ENCODE measurements around the gene CHERP. TPM values are rescaled to one million over a fixed set of nuclear protein-coding genes. Genes with fewer than 3 reads are reported as not detected.

The CHERP gene
- total RNA-seq, 1 experiment from 2014 or later, result 52.9 TPM

DNA sequence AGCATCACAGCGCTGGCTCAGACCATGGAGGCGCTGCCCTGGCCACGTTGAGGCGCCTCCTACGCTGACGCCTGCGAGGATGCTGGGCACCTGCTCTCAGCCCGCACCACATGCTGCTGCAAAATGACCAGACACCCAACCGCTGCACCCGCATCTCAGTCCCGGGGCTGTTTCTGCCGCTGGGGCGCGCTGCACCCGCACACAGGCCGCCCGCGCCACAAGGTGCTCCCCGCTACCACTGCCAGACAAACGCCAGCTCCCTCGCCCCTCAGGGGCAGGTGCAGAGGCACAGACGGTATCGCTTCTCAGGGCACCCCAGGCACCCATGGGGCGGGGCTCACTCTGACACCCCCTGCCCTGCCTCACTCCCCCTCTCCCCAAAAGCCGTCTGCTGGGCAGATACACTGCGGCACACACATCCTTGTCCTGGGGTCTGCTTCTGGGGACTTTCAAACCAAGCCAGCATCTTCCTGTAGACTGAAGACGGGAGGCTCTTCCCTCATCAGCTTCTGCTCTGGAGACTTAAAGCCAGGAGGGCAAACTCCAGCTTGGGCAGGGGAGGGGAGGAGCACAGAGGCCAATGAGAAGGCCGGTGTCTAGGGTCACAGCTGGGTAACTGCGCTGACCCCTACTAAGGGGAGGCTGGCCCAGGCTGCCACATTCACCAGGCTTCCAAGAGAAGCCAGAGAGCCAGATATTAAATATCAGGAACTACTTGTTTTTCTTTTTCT, 16.3 kb downstream of the CHERP start:
- no peaks in the 10 kb centered on the region for H3K27me3 ChIP-seq (ENCODE audit: insufficient read depth, low read depth)

DNA sequence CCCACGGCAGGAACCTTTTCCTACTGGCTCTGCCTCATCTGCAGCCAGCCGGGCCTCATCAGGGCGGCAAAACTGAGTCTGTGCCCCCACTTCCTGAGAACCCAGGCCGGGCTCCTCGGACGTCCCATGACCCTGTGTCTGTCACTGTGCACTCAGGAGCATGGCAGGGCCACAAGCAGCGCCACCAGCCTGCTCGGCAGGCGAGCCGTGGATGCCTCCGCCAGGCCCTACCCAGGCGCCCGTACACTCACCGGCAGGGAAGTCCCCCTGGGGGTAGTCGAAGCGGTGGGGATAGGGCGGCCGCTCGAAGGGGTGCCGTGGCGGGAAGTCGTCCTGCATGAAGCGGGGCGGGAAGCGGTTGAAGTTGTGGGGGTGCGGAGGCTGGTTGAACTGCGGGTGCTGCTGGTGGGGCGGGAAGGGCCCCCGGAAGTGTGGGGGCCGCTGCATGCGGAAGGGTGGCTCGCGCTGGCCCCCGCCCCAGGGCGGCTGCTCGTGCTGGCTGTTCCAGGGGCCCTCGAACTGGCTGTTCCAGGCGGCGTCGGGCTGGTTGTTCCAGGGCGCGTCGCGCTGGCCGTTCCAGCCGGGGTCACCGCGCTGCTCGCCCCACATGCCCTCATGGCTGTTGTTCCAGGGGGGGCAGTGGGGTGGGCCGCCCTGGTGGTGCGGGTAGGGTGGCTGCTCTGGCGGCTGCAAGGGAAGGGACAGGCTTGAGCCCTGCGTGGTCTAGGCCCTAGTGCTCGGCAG, 17.1 kb downstream of the CHERP start:
- no peak overlapping the region for H3K27ac ChIP-seq
- no peaks in the 10 kb centered on the region for H3K79me2 ChIP-seq (ENCODE audit: low read depth)
- no peak overlapping the region for H3K4me3 ChIP-seq
- H3K27me3 ChIP-seq (ENCODE audit: insufficient read depth, low read depth), result no peaks in the 10 kb centered on the region
- peaks cover 13% of the 10 kb centered on the region; the same call in 1 of the 2 replicates for H3F3A ChIP-seq (ENCODE audit: insufficient read depth, low read depth)
- peaks cover 18% of the 10 kb centered on the region for H3K36me3 ChIP-seq (ENCODE audit: low read depth)
- no peaks in the 10 kb centered on the region for H3K4me1 ChIP-seq (replicated peaks; ENCODE audit: insufficient read depth)
- H4K20me1 ChIP-seq (ENCODE audit: insufficient read depth), result peaks cover 59% of the 10 kb centered on the region
- no peak overlapping the region for H3K4me2 ChIP-seq
- no TSS peak for BruUV-seq (replicated peaks)
- no peaks in the 10 kb centered on the region for H3K9me3 ChIP-seq (ENCODE audit: insufficient read depth, low read depth)
- ChIA-PET CTCF (no interaction called here), POLR2A (ENCODE audit: unreplicated experiment) (no interaction called here)
- TF ChIP-seq, protein P1, sequence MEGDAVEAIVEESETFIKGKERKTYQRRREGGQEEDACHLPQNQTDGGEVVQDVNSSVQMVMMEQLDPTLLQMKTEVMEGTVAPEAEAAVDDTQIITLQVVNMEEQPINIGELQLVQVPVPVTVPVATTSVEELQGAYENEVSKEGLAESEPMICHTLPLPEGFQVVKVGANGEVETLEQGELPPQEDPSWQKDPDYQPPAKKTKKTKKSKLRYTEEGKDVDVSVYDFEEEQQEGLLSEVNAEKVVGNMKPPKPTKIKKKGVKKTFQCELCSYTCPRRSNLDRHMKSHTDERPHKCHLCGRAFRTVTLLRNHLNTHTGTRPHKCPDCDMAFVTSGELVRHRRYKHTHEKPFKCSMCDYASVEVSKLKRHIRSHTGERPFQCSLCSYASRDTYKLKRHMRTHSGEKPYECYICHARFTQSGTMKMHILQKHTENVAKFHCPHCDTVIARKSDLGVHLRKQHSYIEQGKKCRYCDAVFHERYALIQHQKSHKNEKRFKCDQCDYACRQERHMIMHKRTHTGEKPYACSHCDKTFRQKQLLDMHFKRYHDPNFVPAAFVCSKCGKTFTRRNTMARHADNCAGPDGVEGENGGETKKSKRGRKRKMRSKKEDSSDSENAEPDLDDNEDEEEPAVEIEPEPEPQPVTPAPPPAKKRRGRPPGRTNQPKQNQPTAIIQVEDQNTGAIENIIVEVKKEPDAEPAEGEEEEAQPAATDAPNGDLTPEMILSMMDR (conservative IDR thresholded peaks at IDR 0.05), result no peak
- no peak for TF ChIP-seq EZH2 (IDR thresholded peaks at IDR 0.05; ENCODE audit: low read depth)
- intact Hi-C loops (cut with micrococcal nuclease; ENCODE audit: unreplicated experiment), result no loop called here
- no peak for DNase-seq
- no peaks in the 10 kb centered on the region for H3K9me2 ChIP-seq (ENCODE audit: insufficient read depth)
- H2AFZ ChIP-seq, result no peak overlapping the region

More for the DNA sequence above, 16.3 kb downstream of the CHERP start:
- Histone ChIP-seq H3K9me3 (ENCODE audit: insufficient read depth, low read depth) (no peaks in the 10 kb centered on the region), H3K4me1 (replicated peaks; ENCODE audit: insufficient read depth) (no peaks in the 10 kb centered on the region), H4K20me1 (ENCODE audit: insufficient read depth) (peaks cover 51% of the 10 kb centered on the region), H2AFZ (no peak overlapping the region), H3K4me3 (no peak overlapping the region), H3K79me2 (ENCODE audit: low read depth) (no peaks in the 10 kb centered on the region), H3K27ac (no peak overlapping the region), H3K4me2 (no peak overlapping the region), H3K36me3 (ENCODE audit: low read depth) (peaks cover 21% of the 10 kb centered on the region), H3F3A (ENCODE audit: insufficient read depth, low read depth) (peaks cover 16% of the 10 kb centered on the region; the same call in 1 of the 2 replicates), H3K9me2 (ENCODE audit: insufficient read depth) (no peaks in the 10 kb centered on the region)
- no peak for DNase-seq
- CTCF ChIA-PET, result no interaction called here
- intact Hi-C loops (cut with micrococcal nuclease; ENCODE audit: unreplicated experiment), result no loop called here
- POLR2A ChIA-PET (ENCODE audit: unreplicated experiment), result no interaction called here
- BruUV-seq (replicated peaks), result no TSS peak
- TF ChIP-seq, protein P1 (conservative IDR thresholded peaks at IDR 0.05), result no peak
- no peak for TF ChIP-seq EZH2 (IDR thresholded peaks at IDR 0.05; ENCODE audit: low read depth)

DNA sequence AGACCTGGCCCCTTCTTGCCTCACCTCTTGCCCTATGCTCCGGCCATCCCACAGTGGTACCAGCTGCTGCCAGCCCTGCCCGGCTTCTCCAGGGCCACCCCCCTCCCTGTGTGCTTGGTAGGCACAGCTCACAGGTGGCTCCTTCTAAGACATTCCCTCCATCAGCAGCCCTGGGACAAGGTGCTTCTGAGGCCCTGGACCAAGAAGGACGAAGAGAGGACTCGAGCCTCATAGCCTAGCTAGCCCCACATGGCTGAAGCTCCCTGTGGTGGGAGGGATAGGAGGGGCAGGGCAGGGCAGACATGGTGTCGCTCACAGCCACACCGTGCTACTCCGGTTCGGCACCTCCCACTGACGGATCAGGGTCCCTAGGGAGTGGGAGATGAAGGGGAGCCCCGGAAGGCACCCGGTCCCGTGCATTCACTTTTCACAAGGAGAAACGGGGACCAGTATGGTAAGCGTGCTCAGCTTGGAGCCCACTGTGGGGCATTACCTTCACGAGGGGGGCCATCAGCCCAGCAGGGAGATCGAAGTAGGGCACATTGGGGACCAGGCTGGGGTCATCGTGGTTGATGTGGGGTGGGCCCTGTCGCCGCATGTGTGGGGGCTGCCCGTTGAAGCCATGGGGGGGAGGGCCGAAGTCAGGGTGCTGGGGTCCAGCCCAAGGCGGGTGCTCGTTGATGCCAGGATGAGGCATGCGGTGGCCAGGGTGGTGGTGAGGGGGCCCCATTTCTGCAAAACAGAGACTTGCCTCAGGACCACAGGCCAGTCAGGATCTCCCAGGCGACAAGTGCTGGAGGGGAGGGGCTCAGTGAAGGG, 19.5 kb downstream of the CHERP start:
- Histone ChIP-seq H3K9me3 (ENCODE audit: insufficient read depth, low read depth) (no peaks in the 10 kb centered on the region), H3K79me2 (ENCODE audit: low read depth) (no peaks in the 10 kb centered on the region), H3K4me2 (no peak overlapping the region), H3K4me1 (replicated peaks; ENCODE audit: insufficient read depth) (no peaks in the 10 kb centered on the region), H3F3A (ENCODE audit: insufficient read depth, low read depth) (peaks cover 30% of the 10 kb centered on the region), H3K4me3 (no peak overlapping the region), H3K36me3 (ENCODE audit: low read depth) (peaks cover 15% of the 10 kb centered on the region; the same call in 1 of the 2 replicates), H3K27me3 (ENCODE audit: insufficient read depth, low read depth) (no peaks in the 10 kb centered on the region), H2AFZ (no peak overlapping the region), H3K9me2 (ENCODE audit: insufficient read depth) (no peaks in the 10 kb centered on the region), H4K20me1 (ENCODE audit: insufficient read depth) (peaks cover 70% of the 10 kb centered on the region), H3K27ac (no peak overlapping the region)
- no peak for TF ChIP-seq EZH2 (IDR thresholded peaks at IDR 0.05; ENCODE audit: low read depth)
- TF ChIP-seq, protein P1 (conservative IDR thresholded peaks at IDR 0.05), result no peak
- CTCF ChIA-PET, result no interaction called here
- no TSS peak for BruUV-seq (replicated peaks)
- intact Hi-C loops (cut with micrococcal nuclease; ENCODE audit: unreplicated experiment), result no loop called here
- POLR2A ChIA-PET (ENCODE audit: unreplicated experiment), result no interaction called here
- no peak for DNase-seq

All from PC-9 (cell line).